Stimulated activated CD8-positive, alpha-beta memory T cell treated with anti-CD3 and anti-CD28 coated beads, Interleukin-7, amount 100 ng/mL, for 48 hours (primary cell): ENCODE measurements around the gene CENPS.

Experiments
- DNase-seq, 2 donors: peaks; one replicate each; pipeline ENCODE4 v3.0.0-alpha.2; 2020; ENCODE audit warnings: low read depth in 1 of 2; ENCODE audit errors: extremely low read depth in 1 of 2

CENPS gene

DNA sequence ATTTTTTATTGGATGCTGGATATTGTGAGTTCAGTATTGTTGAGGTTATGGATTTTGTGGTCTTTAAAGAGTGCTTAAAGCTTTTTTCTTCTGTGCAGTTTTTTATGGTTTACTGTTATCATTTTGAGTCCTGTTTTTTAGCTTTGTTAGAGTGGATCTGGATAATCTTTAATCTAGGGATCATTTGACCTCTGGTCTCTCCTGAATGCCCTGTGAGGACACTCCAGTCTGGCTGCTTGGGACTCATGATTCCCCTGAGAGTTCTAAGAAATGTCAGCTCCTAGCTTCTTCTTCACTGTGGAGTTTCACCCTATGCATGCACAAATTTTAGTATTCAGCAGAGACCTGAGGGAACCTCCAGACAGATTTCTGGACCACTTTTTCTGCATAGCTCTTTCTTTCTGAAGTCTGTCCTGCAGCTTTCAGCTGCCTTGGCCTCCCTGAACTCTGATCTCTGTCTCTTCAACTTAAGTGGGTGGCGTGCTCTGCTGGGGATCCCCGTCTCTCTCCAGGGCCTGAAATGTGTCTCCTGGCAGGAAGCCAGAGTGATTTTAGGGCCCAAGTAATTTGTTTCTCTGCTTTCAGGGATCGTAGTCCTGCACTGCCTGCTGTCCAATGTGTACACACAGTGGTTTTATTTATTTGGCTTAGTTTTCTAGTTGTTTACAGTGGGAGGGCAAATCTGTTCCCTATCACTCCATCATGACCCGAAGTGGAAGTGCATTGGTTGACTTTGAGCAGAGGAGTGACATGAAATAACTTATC is 59.2 kb downstream of the CENPS start:
- DNase-seq, result no peak

DNA sequence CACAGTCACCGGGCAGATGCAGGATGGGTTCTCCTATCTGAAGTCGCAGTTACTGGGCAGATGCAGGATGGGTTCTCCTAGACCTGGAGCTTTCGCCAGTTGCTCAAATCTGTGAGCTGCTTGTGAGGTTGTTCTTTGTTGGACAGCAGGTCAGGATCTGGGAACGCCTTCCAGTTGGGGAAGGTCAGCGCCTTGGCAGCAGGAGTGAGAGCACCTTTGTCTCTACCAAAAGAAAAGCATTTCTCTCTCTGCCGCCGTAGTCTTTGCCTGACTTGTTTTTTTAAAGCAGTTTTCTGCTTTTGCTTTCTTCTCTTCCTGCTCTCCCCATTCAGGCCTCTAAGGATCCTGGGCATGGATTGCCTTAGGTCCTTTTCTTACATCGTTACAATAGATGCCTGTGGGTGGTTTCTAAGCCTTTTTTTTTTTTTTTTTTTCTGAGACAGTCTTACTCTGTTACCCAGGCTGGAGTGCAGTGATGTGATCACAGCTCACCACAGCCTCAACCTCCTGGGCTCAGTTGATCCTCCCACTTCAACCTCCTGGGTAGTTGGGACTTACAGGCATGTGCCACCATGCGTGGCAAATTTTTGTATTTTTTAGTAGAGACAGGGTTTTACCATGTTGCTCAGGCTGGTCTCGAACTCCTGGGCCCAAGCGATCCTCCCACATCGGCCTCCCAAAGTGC is 60.2 kb downstream of the CENPS start:
- DNase-seq, result no peak
